ENCODE data around the gene SRRM3.
"Not testable (repeated sequence)": the region's sequence is repeated elsewhere in the genome, so short reads cannot be mapped to it uniquely, and the experiment has no call there.

Gene SRRM3

GRCh38 chr7:76165106-76165972, 36.4 kb upstream of the SRRM3 start:
- no peak overlapping the region for H3K4me3 ChIP-seq (ENCODE audit: low read depth, low read length)
- ChIA-PET CTCF (interaction anchor here (3.4 kb wide), 1 partner anchor 148 kb away, joined by 25 read pairs; no protein-coding TSS in a partner anchor), POLR2A (no interaction called here)
- TF ChIP-seq, protein P1, sequence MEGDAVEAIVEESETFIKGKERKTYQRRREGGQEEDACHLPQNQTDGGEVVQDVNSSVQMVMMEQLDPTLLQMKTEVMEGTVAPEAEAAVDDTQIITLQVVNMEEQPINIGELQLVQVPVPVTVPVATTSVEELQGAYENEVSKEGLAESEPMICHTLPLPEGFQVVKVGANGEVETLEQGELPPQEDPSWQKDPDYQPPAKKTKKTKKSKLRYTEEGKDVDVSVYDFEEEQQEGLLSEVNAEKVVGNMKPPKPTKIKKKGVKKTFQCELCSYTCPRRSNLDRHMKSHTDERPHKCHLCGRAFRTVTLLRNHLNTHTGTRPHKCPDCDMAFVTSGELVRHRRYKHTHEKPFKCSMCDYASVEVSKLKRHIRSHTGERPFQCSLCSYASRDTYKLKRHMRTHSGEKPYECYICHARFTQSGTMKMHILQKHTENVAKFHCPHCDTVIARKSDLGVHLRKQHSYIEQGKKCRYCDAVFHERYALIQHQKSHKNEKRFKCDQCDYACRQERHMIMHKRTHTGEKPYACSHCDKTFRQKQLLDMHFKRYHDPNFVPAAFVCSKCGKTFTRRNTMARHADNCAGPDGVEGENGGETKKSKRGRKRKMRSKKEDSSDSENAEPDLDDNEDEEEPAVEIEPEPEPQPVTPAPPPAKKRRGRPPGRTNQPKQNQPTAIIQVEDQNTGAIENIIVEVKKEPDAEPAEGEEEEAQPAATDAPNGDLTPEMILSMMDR (IDR thresholded peaks at IDR 0.05; ENCODE audit: insufficient read depth, low read length, missing control alignments): no peak
- DNase-seq (ENCODE audit: low read depth, low spot score): no peak

- ChIA-PET CTCF (interaction anchor here (1.1 to 4.3 kb wide), 7 partner anchors 8 to 151 kb away, joined by 3 to 66 read pairs (median 6); no protein-coding TSS in a partner anchor), POLR2A (interaction anchor here (1.3 to 1.4 kb wide), 2 partner anchors 23 to 118 kb away, joined by 4 to 5 read pairs; partner anchors contain the start of genes MDH2 and STYXL1)
- DNase-seq (ENCODE audit: low read depth, low spot score): no peak
- TF ChIP-seq, protein P1 (IDR thresholded peaks at IDR 0.05; ENCODE audit: insufficient read depth, low read length, missing control alignments): no peak
- peak overlapping the region; percentile 78 for H3K4me3 ChIP-seq (ENCODE audit: low read depth, low read length)
Measured at GRCh38 chr7:76165973-76166403, 35.7 kb upstream of the SRRM3 start.

DNA sequence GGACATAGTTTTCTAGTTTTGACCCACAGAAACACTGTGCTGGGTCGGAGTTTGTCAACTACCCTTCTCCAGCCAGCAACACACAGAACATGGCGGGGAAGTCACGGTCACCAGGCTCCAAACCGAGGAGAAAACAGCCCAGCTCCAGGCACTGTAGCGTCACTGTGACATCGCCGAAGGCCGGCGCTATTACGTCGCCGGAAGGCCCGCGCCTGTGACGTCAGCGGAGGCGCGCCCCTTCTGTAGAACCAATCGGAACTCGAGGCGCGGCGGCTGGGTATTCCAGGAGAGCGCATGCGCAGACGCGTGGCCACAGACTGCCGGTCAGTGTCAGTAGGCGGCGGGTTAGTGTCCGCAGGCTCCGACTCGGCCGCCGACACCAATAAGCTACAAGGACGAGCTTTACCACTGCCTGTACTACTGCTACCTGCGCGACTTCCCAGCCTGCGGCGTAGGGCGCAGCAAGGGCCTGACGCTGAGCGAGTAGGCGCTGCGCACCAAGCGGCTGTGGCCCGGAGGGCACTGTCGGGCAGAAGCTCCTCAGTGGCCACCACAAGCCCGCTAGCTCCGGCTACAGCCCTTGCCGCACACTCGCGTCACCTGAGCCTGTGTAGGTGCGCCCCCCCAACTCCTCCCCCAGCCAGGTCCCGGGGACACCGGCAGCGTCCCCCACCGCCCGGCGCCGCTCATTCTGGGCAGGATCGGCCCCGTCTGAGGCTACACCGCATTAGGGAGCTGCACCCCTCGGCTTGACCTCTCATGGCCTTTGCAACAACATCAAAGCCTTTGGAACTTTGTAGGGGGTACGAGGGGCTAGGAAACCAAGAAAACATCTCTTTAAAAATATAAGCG, 35.1 kb upstream of the SRRM3 start:
- POLR2A ChIA-PET: interaction anchor here (1.2 to 1.4 kb wide), 4 partner anchors 11 to 119 kb away, joined by 4 to 6 read pairs (median 5); partner anchors contain the start of genes MDH2 and STYXL1
- DNase-seq (ENCODE audit: low read depth, low spot score): peak; percentile 37

GRCh38 chr7:76173566-76174205, 28.0 kb upstream of the SRRM3 start:
- DNase-seq (ENCODE audit: low read depth, low spot score): no peak
- ChIA-PET POLR2A (no interaction called here), CTCF (interaction anchor here (10.6 kb wide), 1 partner anchor 140 kb away, joined by 345 read pairs; no protein-coding TSS in a partner anchor)
- TF ChIP-seq, protein P1 (IDR thresholded peaks at IDR 0.05; ENCODE audit: insufficient read depth, low read length, missing control alignments): no peak
- no peak overlapping the region for H3K4me3 ChIP-seq (ENCODE audit: low read depth, low read length)

More for the DNA sequence above, 35.1 kb upstream of the SRRM3 start:
- H3K4me3 ChIP-seq (ENCODE audit: low read depth, low read length): peak overlapping the region; percentile 78
- CTCF ChIA-PET: interaction anchor here (1.1 to 4.3 kb wide), 8 partner anchors 8 to 151 kb away, joined by 3 to 66 read pairs (median 6); no protein-coding TSS in a partner anchor
- TF ChIP-seq, protein P1 (IDR thresholded peaks at IDR 0.05; ENCODE audit: insufficient read depth, low read length, missing control alignments): peak; percentile 0

GRCh38 chr7:76176951-76177350, 24.7 kb upstream of the SRRM3 start:
- ChIA-PET POLR2A (interaction anchor here (1.0 kb wide), 1 partner anchor 108 kb away, joined by 4 read pairs; no protein-coding TSS in a partner anchor), CTCF (interaction anchor here (0.7 to 10.6 kb wide), 13 partner anchors 9 to 151 kb away, joined by 3 to 345 read pairs (median 10); no protein-coding TSS in a partner anchor)
- DNase-seq (ENCODE audit: low read depth, low spot score); H3K4me3 ChIP-seq (ENCODE audit: low read depth, low read length): not testable (repeated sequence)

DNA sequence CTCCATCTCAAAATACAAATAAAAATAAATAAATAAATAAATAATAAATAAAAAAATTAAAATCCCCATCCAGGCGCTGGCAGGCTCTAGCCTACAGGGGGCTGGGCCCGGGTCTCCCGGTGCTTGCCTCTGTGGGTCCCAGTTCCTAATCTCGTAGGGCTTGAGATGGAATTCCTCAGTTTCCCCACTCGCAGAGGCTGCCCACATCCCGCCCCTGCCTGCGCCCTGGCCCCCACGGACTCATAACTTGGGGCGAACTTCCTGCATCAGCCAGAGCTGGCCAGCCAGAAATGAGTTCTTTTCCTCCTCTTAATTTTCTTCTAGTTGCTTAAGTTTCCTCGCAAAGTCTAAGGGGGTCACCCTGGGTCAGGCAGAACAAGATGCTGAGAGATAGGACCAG, 22.0 kb upstream of the SRRM3 start:
- no peak for DNase-seq (ENCODE audit: low read depth, low spot score)
- TF ChIP-seq, protein P1 (IDR thresholded peaks at IDR 0.05; ENCODE audit: insufficient read depth, low read length, missing control alignments): no peak
- H3K4me3 ChIP-seq (ENCODE audit: low read depth, low read length): no peak overlapping the region
- POLR2A ChIA-PET: no interaction called here
- CTCF ChIA-PET: interaction anchor here (1.8 to 10.6 kb wide), 6 partner anchors 12 to 142 kb away, joined by 6 to 345 read pairs (median 44); no protein-coding TSS in a partner anchor
